ENCODE results near the gene IGSF9. TPM values are rescaled to one million over a fixed set of nuclear protein-coding genes. Genes with fewer than 3 reads are reported as not detected.

The IGSF9 gene
- total RNA-seq, 1 experiment from 2014 or later, result 23.4 TPM

DNA sequence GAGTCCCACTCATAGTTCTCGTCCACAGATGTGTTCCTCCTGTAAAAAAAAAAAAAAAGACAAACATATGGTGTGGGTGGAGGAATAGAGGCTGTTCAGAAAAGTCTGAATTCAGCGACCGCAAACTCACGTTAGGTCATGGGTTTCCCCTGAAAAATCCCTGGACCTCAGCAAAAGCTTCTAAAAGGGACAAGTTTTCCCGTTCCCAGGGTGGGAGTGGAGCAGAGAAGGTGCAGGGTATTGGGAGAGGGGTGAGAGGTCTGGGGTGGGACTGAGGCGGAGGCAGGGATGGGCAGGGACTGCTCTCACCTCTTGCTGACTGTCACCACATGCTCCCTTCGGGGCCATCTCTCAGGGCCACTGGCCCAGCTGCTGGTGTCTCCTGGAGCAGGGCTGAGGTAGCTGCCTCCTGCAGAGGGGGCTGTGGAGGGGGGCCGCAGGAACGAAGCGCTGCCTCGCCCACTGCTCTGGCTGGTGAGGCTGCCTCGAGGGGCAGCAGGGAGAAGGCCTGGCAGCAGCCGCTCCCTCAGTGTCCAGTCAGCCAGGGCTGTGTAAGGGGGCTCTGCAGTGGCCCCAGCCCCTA lies 17.5 kb downstream of the IGSF9 start:
- Histone ChIP-seq H3K36me3 (ENCODE audit: low read depth) (no peaks in the 10 kb centered on the region), H4K20me1 (ENCODE audit: insufficient read depth) (peaks cover 2% of the 10 kb centered on the region), H3K4me3 (no peak overlapping the region), H3K79me2 (ENCODE audit: low read depth) (peaks cover 22% of the 10 kb centered on the region), H3K4me2 (no peak overlapping the region), H3K9me3 (ENCODE audit: insufficient read depth, low read depth) (no peaks in the 10 kb centered on the region), H3K27ac (no peak overlapping the region), H2AFZ (no peak overlapping the region), H3K4me1 (replicated peaks; ENCODE audit: insufficient read depth) (peaks cover 20% of the 10 kb centered on the region), H3K9me2 (ENCODE audit: insufficient read depth) (no peaks in the 10 kb centered on the region), H3K27me3 (ENCODE audit: insufficient read depth, low read depth) (no peaks in the 10 kb centered on the region), H3F3A (ENCODE audit: insufficient read depth, low read depth) (peaks cover 10% of the 10 kb centered on the region; the same call in 1 of the 2 replicates)
- no TSS peak for BruUV-seq (replicated peaks)
- TF ChIP-seq, protein P1, sequence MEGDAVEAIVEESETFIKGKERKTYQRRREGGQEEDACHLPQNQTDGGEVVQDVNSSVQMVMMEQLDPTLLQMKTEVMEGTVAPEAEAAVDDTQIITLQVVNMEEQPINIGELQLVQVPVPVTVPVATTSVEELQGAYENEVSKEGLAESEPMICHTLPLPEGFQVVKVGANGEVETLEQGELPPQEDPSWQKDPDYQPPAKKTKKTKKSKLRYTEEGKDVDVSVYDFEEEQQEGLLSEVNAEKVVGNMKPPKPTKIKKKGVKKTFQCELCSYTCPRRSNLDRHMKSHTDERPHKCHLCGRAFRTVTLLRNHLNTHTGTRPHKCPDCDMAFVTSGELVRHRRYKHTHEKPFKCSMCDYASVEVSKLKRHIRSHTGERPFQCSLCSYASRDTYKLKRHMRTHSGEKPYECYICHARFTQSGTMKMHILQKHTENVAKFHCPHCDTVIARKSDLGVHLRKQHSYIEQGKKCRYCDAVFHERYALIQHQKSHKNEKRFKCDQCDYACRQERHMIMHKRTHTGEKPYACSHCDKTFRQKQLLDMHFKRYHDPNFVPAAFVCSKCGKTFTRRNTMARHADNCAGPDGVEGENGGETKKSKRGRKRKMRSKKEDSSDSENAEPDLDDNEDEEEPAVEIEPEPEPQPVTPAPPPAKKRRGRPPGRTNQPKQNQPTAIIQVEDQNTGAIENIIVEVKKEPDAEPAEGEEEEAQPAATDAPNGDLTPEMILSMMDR (conservative IDR thresholded peaks at IDR 0.05), result no peak
- TF ChIP-seq EZH2 (IDR thresholded peaks at IDR 0.05; ENCODE audit: low read depth), result no peak
- no peak for DNase-seq
- CTCF ChIA-PET, result no interaction called here
- intact Hi-C loops (cut with micrococcal nuclease; ENCODE audit: unreplicated experiment), result no loop called here
- POLR2A ChIA-PET (ENCODE audit: unreplicated experiment), result no interaction called here

DNA sequence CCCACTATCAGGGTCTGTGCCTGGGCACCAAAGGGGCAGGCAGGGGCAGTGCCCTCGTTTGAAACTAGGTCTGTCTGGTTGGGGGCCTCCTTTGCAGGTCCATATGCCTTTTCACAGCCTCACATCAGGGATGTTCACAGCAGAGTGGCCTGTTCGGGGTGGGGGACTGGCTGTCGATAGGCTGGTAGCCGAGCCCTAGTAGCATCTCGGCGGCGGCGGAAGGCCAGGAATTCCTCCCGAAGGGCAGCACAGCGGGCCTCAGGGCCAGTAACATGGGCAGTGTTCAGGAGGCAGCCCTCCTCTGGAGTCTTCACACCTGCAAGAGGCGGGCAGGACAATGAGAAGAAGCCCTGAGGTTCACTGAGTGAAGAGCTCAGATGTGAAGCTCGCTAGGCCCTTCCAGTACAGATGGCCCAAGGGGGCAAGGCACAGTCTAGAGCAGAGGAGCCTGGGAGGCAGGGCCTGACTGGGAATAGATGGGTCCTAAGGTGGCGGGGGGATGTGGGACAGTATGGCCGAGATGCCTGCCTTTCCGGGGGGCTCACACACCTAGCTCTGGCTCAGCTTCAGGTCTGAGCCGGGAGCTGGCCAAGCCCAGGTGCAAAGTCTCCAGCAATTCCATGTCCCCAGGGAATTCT lies 18.1 kb downstream of the IGSF9 start:
- no peak overlapping the region for H2AFZ ChIP-seq
- H3K36me3 ChIP-seq (ENCODE audit: low read depth), result no peaks in the 10 kb centered on the region
- H3K27me3 ChIP-seq (ENCODE audit: insufficient read depth, low read depth), result no peaks in the 10 kb centered on the region
- no TSS peak for BruUV-seq (replicated peaks)
- H3K4me3 ChIP-seq, result no peak overlapping the region
- peaks cover 10% of the 10 kb centered on the region; the same call in 1 of the 2 replicates for H3F3A ChIP-seq (ENCODE audit: insufficient read depth, low read depth)
- peaks cover 26% of the 10 kb centered on the region for H3K4me1 ChIP-seq (replicated peaks; ENCODE audit: insufficient read depth)
- no peaks in the 10 kb centered on the region for H3K9me3 ChIP-seq (ENCODE audit: insufficient read depth, low read depth)
- CTCF ChIA-PET, result no interaction called here
- no peak overlapping the region for H3K27ac ChIP-seq
- peaks cover 8% of the 10 kb centered on the region for H4K20me1 ChIP-seq (ENCODE audit: insufficient read depth)
- POLR2A ChIA-PET (ENCODE audit: unreplicated experiment), result no interaction called here
- TF ChIP-seq EZH2 (IDR thresholded peaks at IDR 0.05; ENCODE audit: low read depth), result no peak
- TF ChIP-seq, protein P1 (conservative IDR thresholded peaks at IDR 0.05), result no peak
- DNase-seq, result no peak
- intact Hi-C loops (cut with micrococcal nuclease; ENCODE audit: unreplicated experiment), result no loop called here
- peaks cover 28% of the 10 kb centered on the region for H3K79me2 ChIP-seq (ENCODE audit: low read depth)
- no peak overlapping the region for H3K4me2 ChIP-seq
- H3K9me2 ChIP-seq (ENCODE audit: insufficient read depth), result no peaks in the 10 kb centered on the region

DNA sequence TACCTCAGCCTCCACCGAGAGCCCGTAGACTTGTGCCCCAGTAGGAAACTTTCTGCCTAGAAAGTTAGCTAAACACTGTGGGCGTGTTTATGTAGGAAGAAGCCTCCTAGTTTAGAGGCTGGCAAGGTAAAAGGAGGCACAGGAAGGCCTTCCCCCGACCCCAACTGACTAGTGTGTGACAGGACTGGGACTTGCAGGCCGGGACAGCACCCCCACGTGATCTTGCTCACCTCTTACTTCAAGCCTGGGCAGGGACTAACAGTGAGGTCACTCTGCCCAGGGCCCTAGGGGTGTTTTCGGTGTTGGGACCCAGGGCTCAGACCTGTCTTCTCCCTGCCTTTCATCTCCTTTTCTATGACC lies 19.7 kb downstream of the IGSF9 start:
- DNase-seq, result no peak
- H3K27me3 ChIP-seq (ENCODE audit: insufficient read depth, low read depth), result no peaks in the 10 kb centered on the region
- intact Hi-C loops (cut with micrococcal nuclease; ENCODE audit: unreplicated experiment), result loop anchor here (1.0 to 2.0 kb wide), 3 partner anchors 20 to 145 kb away; partner anchors contain the start of genes DUSP23 and IGSF9
- TF ChIP-seq, protein P1 (conservative IDR thresholded peaks at IDR 0.05), result no peak
- no peak for TF ChIP-seq EZH2 (IDR thresholded peaks at IDR 0.05; ENCODE audit: low read depth)
- H3F3A ChIP-seq (ENCODE audit: insufficient read depth, low read depth), result peaks cover 15% of the 10 kb centered on the region; the same call in 1 of the 2 replicates
- H3K36me3 ChIP-seq (ENCODE audit: low read depth), result peaks cover 7% of the 10 kb centered on the region
- no peaks in the 10 kb centered on the region for H3K9me3 ChIP-seq (ENCODE audit: insufficient read depth, low read depth)
- POLR2A ChIA-PET (ENCODE audit: unreplicated experiment), result interaction anchor here (0.6 to 2.4 kb wide), 5 partner anchors 9 to 106 kb away, joined by 3 to 18 read pairs (median 4); no protein-coding TSS in a partner anchor
- CTCF ChIA-PET, result interaction anchor here (2.4 kb wide), 1 partner anchor 33 kb away, joined by 12 read pairs; no protein-coding TSS in a partner anchor
- peaks cover 44% of the 10 kb centered on the region for H3K79me2 ChIP-seq (ENCODE audit: low read depth)
- H3K4me1 ChIP-seq (replicated peaks; ENCODE audit: insufficient read depth), result peaks cover 42% of the 10 kb centered on the region
- no peaks in the 10 kb centered on the region for H3K9me2 ChIP-seq (ENCODE audit: insufficient read depth)
- H3K27ac ChIP-seq, result peak overlapping the region; percentile 93
- H4K20me1 ChIP-seq (ENCODE audit: insufficient read depth), result peaks cover 22% of the 10 kb centered on the region
- peak overlapping the region; percentile 61 for H2AFZ ChIP-seq
- H3K4me3 ChIP-seq, result peak overlapping the region; percentile 93
- H3K4me2 ChIP-seq, result peak overlapping the region; percentile 88
- TSS peak; percentile 67 for BruUV-seq (replicated peaks)

All from PC-9 (cell line).